NCI-H345 treated with DMSO at 0.1 percent for 48 hours (cell line): ENCODE measurements around the gene FAM168A.

ENCODE experiments used
- DNase-seq: peaks from one replicate; lab custom pipeline; 2025; ENCODE audit not compliant: unreplicated experiment; lab: John Stamatoyannopoulos, UW

Gene FAM168A

DNA sequence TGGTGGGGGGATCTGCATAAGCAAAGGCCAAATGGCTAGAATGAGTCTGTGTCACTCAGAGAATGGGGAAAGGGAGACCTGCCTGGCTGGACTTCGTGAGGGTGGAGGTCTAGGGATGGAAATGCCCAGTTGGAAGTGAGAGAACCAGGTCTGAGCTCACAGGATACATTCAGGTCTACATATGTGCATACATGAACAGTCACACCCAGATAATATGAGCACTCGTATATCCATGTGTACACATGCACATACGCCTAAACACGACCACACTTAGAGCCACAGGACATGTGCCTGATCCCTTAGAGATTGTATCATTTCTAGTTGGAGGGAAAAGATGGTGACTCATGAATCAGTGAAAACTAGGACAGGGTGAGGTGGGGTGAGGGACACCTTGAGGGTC is 242.8 kb downstream of the FAM168A start:
- DNase-seq, result no peak

DNA sequence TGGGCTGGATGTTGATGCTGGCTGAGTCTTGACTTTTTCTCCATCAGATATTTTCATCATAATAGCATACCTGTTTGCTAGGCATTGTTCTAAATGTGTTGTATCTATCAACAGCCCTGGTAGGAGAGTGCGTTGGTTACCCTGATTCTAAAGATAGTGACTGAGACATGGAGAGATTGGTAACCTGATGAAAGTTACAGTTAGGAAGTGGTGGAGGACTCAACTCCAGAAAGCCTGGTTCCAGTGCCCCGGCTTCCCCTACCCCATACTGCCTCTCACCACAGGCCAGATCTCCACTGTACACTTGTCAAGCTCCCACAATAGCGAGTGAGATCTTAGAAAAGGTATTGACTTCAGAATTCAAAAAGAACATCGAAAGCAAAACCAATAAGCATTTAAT is 244.5 kb downstream of the FAM168A start:
- no peak for DNase-seq

DNA sequence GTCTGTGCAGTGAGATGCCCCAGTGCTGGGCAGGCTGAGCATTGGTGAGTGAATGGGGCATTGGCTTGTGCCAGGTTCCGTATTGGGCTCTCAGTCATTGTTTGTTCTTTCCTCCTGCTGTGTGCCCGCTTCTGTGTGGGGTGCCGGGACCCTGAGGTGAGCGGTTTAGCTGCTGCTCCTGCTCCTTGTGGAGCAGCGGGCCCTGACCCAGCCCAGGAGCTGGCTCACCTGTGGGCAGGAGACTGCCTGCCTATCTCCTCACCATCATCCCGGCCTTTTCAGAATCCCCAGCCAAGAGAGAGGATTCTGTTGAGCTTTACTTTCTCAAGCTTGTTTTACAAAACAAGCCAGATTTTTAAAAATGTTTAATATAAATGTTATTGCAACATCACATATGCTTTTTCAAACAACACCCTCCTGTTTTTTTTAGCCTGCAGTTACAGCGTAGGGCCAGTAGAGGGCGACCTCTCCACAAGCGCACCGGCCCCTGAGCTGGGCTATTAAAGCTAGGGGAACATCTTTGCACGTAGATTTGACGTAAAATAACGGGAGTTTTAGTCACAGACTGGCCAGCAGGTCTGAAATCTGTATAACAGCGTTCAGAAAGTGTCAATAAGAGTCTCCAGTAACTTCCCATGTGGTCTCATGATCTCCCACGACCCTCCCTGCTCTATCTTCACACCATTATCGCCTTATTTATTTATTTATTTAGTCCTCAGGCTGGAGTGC is 246.8 kb downstream of the FAM168A start:
- DNase-seq, result peak; percentile 69
